ENCODE measurements around the gene ERVK3-1.

DNA sequence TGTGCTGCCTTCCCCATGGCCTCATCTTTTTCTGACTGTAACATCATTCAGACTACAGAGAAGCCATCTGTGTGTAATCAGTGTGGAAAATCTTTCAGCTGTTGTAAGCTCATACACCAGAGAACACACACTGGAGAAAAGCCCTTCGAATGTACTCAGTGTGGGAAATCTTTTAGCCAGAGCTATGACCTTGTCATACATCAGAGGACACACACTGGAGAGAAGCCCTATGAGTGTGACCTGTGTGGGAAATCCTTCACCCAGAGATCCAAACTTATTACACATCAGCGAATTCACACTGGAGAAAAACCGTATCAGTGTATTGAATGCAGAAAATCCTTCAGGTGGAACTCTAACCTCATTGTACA is 43.6 kb upstream of the ERVK3-1 start:
- TF ChIP-seq, protein P1, sequence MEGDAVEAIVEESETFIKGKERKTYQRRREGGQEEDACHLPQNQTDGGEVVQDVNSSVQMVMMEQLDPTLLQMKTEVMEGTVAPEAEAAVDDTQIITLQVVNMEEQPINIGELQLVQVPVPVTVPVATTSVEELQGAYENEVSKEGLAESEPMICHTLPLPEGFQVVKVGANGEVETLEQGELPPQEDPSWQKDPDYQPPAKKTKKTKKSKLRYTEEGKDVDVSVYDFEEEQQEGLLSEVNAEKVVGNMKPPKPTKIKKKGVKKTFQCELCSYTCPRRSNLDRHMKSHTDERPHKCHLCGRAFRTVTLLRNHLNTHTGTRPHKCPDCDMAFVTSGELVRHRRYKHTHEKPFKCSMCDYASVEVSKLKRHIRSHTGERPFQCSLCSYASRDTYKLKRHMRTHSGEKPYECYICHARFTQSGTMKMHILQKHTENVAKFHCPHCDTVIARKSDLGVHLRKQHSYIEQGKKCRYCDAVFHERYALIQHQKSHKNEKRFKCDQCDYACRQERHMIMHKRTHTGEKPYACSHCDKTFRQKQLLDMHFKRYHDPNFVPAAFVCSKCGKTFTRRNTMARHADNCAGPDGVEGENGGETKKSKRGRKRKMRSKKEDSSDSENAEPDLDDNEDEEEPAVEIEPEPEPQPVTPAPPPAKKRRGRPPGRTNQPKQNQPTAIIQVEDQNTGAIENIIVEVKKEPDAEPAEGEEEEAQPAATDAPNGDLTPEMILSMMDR (IDR thresholded peaks at IDR 0.05), result no peak
- TF ChIP-seq CEBPB (IDR thresholded peaks at IDR 0.05), result no peak
- no peak for TF ChIP-seq RCOR1 (IDR thresholded peaks at IDR 0.05; ENCODE audit: low read depth, low read length)
- no peak for TF ChIP-seq RAD21 (conservative IDR thresholded peaks at IDR 0.05 in 1 of 2, IDR thresholded peaks at IDR 0.05 in 1 of 2)
- TF ChIP-seq, protein P2, sequence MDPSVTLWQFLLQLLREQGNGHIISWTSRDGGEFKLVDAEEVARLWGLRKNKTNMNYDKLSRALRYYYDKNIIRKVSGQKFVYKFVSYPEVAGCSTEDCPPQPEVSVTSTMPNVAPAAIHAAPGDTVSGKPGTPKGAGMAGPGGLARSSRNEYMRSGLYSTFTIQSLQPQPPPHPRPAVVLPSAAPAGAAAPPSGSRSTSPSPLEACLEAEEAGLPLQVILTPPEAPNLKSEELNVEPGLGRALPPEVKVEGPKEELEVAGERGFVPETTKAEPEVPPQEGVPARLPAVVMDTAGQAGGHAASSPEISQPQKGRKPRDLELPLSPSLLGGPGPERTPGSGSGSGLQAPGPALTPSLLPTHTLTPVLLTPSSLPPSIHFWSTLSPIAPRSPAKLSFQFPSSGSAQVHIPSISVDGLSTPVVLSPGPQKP (IDR thresholded peaks at IDR 0.05; ENCODE audit: low read depth, low read length), result no peak
- no peak for TF ChIP-seq RFX5 (IDR thresholded peaks at IDR 0.05)
